A549 (cell line): ENCODE measurements around the gene TAF11L6. TPM values are rescaled to one million over a fixed set of nuclear protein-coding genes. Genes with fewer than 3 reads are reported as not detected.
"Not testable (repeated sequence)": the region's sequence is repeated elsewhere in the genome, so short reads cannot be mapped to it uniquely, and the experiment has no call there.

Source experiments
- ATAC-seq, 2 experiments: fragments of 200-7000 bp in 1 of 2; fragments of >200 bp in 1 of 2; cut with Nextera tagmentation in 1 of 2; cut with Tn5 transposase in 1 of 2; 3 replicates each; pipeline versions ENCODE4 v1.8.0 to v1.9.1; 2018 to 2020; ENCODE audit warnings: mild to moderate bottlenecking in 1 of 2, moderate library complexity in 1 of 2
- CTCF ChIA-PET: fragments of 300-600 bp; sonication (Branson Sonifier 250); formaldehyde crosslinking; extraction: SDS; loops from one replicate; lab custom pipeline; 2021; ENCODE audit warnings: antibody characterized with exemption, inconsistent platforms; lab: Yijun Ruan, JAX
- POLR2A ChIA-PET: fragments of 350-600 bp; formaldehyde crosslinking; extraction: SDS; loops from one replicate; lab custom pipeline; 2021; ENCODE audit warnings: antibody characterized with exemption, inconsistent platforms; lab: Yijun Ruan, JAX
- DNase-seq, 2 experiments: peaks; one replicate each; pipeline versions ENCODE4 v3.0.0 to v3.0.0-alpha.2; 2011 to 2016; ENCODE audit warnings: low read depth in 1 of 2, low spot score in 1 of 2
- FAIRE-seq: peaks from 2 replicates; lab custom pipeline; 2011; peaks lifted over from hg19 to GRCh38; lab: Jason Lieb, UNC
- H3K27ac ChIP-seq, 2 experiments: fragments of >200 bp; sonication (Bioruptor Twin); formaldehyde crosslinking; 3 replicates each; pipeline ENCODE4 v1.5.1; 2016 to 2017
- H3K4me1 ChIP-seq: fragments of >200 bp; sonication (Bioruptor Twin); formaldehyde crosslinking; 3 replicates; pipeline ENCODE4 v1.6.1; 2016
- H3K4me2 ChIP-seq: fragments of >200 bp; sonication (Bioruptor Twin); formaldehyde crosslinking; 3 replicates; pipeline ENCODE4 v1.6.1; 2016
- H3K4me3 ChIP-seq: fragments of >200 bp; sonication (Bioruptor Twin); formaldehyde crosslinking; 3 replicates; pipeline ENCODE4 v1.5.1; 2016
- H3K9me3 ChIP-seq: fragments of >200 bp; sonication (Bioruptor Twin); formaldehyde crosslinking; 3 replicates; pipeline ENCODE4 v1.6.1; 2016
- CBX2 ChIP-seq: fragments of 200-600 bp; sonication (generic); IDR thresholded peaks from 2 replicates; pipeline ENCODE4 v1.6.1; 2016; ENCODE audit warnings: low read depth, mild to moderate bottlenecking, borderline replicate concordance
- CEBPB ChIP-seq, 2 experiments: fragments of >200 bp in 1 of 2; sonication (Bioruptor Twin) in 1 of 2; formaldehyde crosslinking in 1 of 2; IDR thresholded peaks; 2 replicates each; pipeline ENCODE4 v1.6.1; 2012 to 2016
- EHF ChIP-seq: fragments of 250-450 bp; sonication (Bioruptor Pico); IDR thresholded peaks from 2 replicates; pipeline ENCODE4 v1.5.0; 2020; ENCODE audit warnings: mild to moderate bottlenecking
- EHMT2 ChIP-seq: fragments of 200-600 bp; sonication (generic); IDR thresholded peaks from 2 replicates; pipeline ENCODE4 v1.6.1; 2016; ENCODE audit warnings: antibody characterized with exemption, low read depth, mild to moderate bottlenecking, moderate library complexity
- ESRRA ChIP-seq: fragments of 150-350 bp; IDR thresholded peaks from 2 replicates; pipeline ENCODE4 v1.6.1; 2014; ENCODE audit warnings: mild to moderate bottlenecking, low read length, borderline replicate concordance
- HOXA7 ChIP-seq: fragments of 250-450 bp; sonication (Bioruptor Pico); IDR thresholded peaks from 2 replicates; pipeline ENCODE4 v1.5.0; 2020; ENCODE audit warnings: mild to moderate bottlenecking, moderate library complexity
- JUN ChIP-seq, 2 experiments: fragments of >200 bp; sonication (Bioruptor Twin); formaldehyde crosslinking; IDR thresholded peaks; 2 replicates in 1 of 2; 3 replicates in 1 of 2; pipeline ENCODE4 v1.6.1; 2016 to 2017
- KDM5A ChIP-seq: fragments of 200-600 bp; sonication (generic); IDR thresholded peaks from 2 replicates; pipeline ENCODE4 v1.6.1; 2016; ENCODE audit warnings: antibody characterized with exemption, mild to moderate bottlenecking
- NFE2L2 ChIP-seq: fragments of 150-350 bp; conservative IDR thresholded peaks from 2 replicates; pipeline ENCODE4 v1.6.1; 2014; ENCODE audit warnings: low read length
- NPAS2 ChIP-seq: fragments of 250-450 bp; sonication (Bioruptor Pico); IDR thresholded peaks from 2 replicates; pipeline ENCODE4 v1.8.0; 2022; ENCODE audit warnings: mild to moderate bottlenecking, moderate library complexity, borderline replicate concordance
- PBX3 ChIP-seq: IDR thresholded peaks from 2 replicates; pipeline ENCODE4 v1.6.1; 2012
- PHF8 ChIP-seq: fragments of 200-600 bp; sonication (generic); IDR thresholded peaks from 2 replicates; pipeline ENCODE4 v1.6.1; 2016; ENCODE audit warnings: low read depth, mild to moderate bottlenecking, antibody characterized with exemption, moderate library complexity, borderline replicate concordance
- RARB ChIP-seq: fragments of 250-450 bp; sonication (Bioruptor Pico); IDR thresholded peaks from 2 replicates; pipeline ENCODE4 v1.8.0; 2021; ENCODE audit warnings: mild to moderate bottlenecking, moderate library complexity
- RNF2 ChIP-seq: fragments of 200-600 bp; sonication (generic); IDR thresholded peaks from 2 replicates; pipeline ENCODE4 v1.6.1; 2016; ENCODE audit warnings: low read depth, mild to moderate bottlenecking, antibody characterized with exemption, moderate library complexity, borderline replicate concordance
- SMC3 ChIP-seq: fragments of >200 bp; sonication (Bioruptor Twin); formaldehyde crosslinking; IDR thresholded peaks from 3 replicates; pipeline ENCODE4 v1.6.1; 2018; ENCODE audit warnings: inconsistent platforms
- ZNF302 ChIP-seq: fragments of 250-450 bp; sonication (Bioruptor Pico); IDR thresholded peaks from 2 replicates; pipeline ENCODE4 v1.9.0; 2021; ENCODE audit warnings: inconsistent platforms, mild to moderate bottlenecking, moderate library complexity
- WGBS: methylation state at CpG from one replicate; pipeline ENCODE4 v1.1.6; 2017; ENCODE audit errors: missing lambda C conversion rate; 5-methylcytosine and 5-hydroxymethylcytosine counted together
- polyA minus RNA-seq: library from RNA; depleted of rRNA, polyadenylated mRNA; stranded (reverse); fragments of >200 nt; gene quantifications from 2 replicates; pipeline ENCODE4 v1.2.3, GENCODE V29; 2011; rRNA and poly(A)+ RNA removed
- polyA plus RNA-seq, 4 experiments: library from polyadenylated mRNA; depleted of rRNA in 3 of 4; stranded (reverse); fragments of >200 nt; fragmentation: RNase III in 1 of 4; extraction: RNeasy Plus Mini Kit Qiagen cat#74134 plus additional on column Dnase treatment in 1 of 4; gene quantifications; 2 replicates in 3 of 4; 3 replicates in 1 of 4; pipeline ENCODE4 v1.2.3, GENCODE V29; 2011 to 2017
- TF ChIP-seq, protein P1 (sequence below): fragments of 150-350 bp; IDR thresholded peaks from 2 replicates; pipeline ENCODE4 v1.6.1; 2014; ENCODE audit warnings: low read depth, mild to moderate bottlenecking, low read length
- TF ChIP-seq, protein P2 (sequence below): fragments of 250-450 bp; sonication (Bioruptor Pico); IDR thresholded peaks from 2 replicates; pipeline ENCODE4 v1.5.0; 2020; ENCODE audit warnings: low read depth, mild to moderate bottlenecking, moderate library complexity
- TF ChIP-seq, protein P3 (sequence below): fragments of >200 bp; sonication (Bioruptor Twin); formaldehyde crosslinking; IDR thresholded peaks from 3 replicates; pipeline ENCODE4 v1.6.1; 2016
- TF ChIP-seq, protein P4 (sequence below): fragments of >200 bp; sonication (Bioruptor Twin); formaldehyde crosslinking; IDR thresholded peaks from 2 replicates; pipeline ENCODE4 v1.6.1; 2016

TAF11L6 gene
- polyA plus RNA-seq (2011; rRNA removed) = not detected in 2 replicates
- polyA plus RNA-seq (2012; cell fraction: cytosol; rRNA removed) = not detected in 2 replicates
- not detected in 2 replicates for polyA plus RNA-seq (2012; cell fraction: nucleus; rRNA removed)
- polyA plus RNA-seq (2017; fragmentation: RNase III; extraction: RNeasy Plus Mini Kit Qiagen cat#74134 plus additional on column Dnase treatment) = not detected in 3 replicates
- polyA minus RNA-seq = not detected in 2 replicates

DNA sequence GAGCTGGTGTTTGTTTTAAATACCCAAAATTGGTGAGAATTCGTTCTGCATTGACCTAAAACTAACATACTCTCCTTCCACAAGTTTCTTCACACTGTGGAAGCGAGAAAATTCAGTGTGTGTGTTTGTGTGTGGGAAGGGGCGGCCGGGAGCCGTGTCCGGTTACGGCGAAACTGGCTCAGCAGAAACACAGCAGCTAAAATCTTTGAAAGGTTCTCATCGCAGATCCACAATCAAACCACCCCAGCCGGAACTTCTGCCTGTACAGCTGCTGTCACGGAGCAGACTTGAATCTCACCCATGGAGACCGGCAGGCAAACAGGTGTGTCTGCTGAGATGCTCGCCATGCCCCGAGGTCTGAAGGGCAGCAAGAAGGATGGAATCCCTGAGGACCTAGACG lies at the start of gene TAF11L6:
TSS of gene TAF11L6 (plus strand) at position 301 of the 400 bp plus-strand sequence.
- H3K4me1 ChIP-seq, ATAC-seq, FAIRE-seq, H3K27ac ChIP-seq, H3K4me3 ChIP-seq, CTCF ChIA-PET, H3K4me2 ChIP-seq, H3K9me3 ChIP-seq, POLR2A ChIA-PET, DNase-seq: not testable (repeated sequence)
- no CpG with 5 or more reads among the region's 15 CpGs for WGBS

GRCh38 chr5:17481378-17481777 lies 47.1 kb upstream of the TAF11L6 start:
- Histone ChIP-seq H3K4me1 (peaks cover 15% of the 10 kb centered on the region; the same call in 2 of the 3 replicates), H3K4me2 (no peak overlapping the region), H3K9me3 (no peaks in the 10 kb centered on the region), H3K27ac (peak overlapping the region in 1 of 2 experiments; percentile 39; a peak in 1 of 6 replicates), H3K4me3 (no peak overlapping the region)
- TF ChIP-seq ESRRA (no peak), JUN (IDR thresholded peaks at IDR 0.05) (no peak), PHF8 (no peak), RNF2 (no peak), EHMT2 (no peak), HOXA7 (CRISPR knock-in tag) (no peak)
- TF ChIP-seq, protein P1, sequence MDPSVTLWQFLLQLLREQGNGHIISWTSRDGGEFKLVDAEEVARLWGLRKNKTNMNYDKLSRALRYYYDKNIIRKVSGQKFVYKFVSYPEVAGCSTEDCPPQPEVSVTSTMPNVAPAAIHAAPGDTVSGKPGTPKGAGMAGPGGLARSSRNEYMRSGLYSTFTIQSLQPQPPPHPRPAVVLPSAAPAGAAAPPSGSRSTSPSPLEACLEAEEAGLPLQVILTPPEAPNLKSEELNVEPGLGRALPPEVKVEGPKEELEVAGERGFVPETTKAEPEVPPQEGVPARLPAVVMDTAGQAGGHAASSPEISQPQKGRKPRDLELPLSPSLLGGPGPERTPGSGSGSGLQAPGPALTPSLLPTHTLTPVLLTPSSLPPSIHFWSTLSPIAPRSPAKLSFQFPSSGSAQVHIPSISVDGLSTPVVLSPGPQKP = no peak
- TF ChIP-seq, protein P2, sequence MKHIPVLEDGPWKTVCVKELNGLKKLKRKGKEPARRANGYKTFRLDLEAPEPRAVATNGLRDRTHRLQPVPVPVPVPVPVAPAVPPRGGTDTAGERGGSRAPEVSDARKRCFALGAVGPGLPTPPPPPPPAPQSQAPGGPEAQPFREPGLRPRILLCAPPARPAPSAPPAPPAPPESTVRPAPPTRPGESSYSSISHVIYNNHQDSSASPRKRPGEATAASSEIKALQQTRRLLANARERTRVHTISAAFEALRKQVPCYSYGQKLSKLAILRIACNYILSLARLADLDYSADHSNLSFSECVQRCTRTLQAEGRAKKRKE = no peak
- CTCF ChIA-PET = interaction anchor here (0.6 to 0.8 kb wide), 2 partner anchors 12 to 265 kb away, joined by 3 to 5 read pairs; no protein-coding TSS in a partner anchor
- POLR2A ChIA-PET = no interaction called here
- FAIRE-seq (no peak), DNase-seq (no peak), ATAC-seq (peak in 1 of 2 experiments; percentile 40; a peak in 1 of 6 replicates)
- 89% methylated on average over 4 of the region's 4 CpGs for WGBS

DNA sequence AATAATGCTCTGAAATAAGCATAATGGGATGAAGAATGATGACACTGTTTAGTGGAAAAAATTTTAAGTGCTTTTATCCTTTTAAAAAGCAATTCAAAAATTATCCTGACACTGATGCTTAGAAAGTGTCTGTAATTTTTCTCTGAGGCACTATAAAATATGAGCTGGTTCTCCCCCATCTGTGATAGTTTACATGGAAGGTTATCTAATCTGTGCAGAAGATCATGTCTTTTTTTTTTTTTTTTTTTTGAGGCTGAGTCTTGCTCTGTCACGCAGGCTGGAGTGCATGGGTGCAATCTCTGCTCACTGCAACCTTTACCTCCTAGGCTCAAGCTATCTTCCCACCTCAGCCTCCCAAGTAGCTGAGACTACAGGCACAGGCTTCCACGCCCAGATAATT lies 45.7 kb upstream of the TAF11L6 start:
- 76% methylated on average over 2 of the region's 2 CpGs for WGBS
- TF ChIP-seq CEBPB (IDR thresholded peaks at IDR 0.05) = no peak
- TF ChIP-seq, protein P3, sequence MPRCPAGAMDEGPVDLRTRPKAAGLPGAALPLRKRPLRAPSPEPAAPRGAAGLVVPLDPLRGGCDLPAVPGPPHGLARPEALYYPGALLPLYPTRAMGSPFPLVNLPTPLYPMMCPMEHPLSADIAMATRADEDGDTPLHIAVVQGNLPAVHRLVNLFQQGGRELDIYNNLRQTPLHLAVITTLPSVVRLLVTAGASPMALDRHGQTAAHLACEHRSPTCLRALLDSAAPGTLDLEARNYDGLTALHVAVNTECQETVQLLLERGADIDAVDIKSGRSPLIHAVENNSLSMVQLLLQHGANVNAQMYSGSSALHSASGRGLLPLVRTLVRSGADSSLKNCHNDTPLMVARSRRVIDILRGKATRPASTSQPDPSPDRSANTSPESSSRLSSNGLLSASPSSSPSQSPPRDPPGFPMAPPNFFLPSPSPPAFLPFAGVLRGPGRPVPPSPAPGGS = no peak
- TF ChIP-seq, protein P4, sequence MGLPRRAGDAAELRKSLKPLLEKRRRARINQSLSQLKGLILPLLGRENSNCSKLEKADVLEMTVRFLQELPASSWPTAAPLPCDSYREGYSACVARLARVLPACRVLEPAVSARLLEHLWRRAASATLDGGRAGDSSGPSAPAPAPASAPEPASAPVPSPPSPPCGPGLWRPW = no peak
- no peak for TF ChIP-seq NPAS2 (CRISPR knock-in tag)
- TF ChIP-seq EHF (CRISPR knock-in tag) = no peak
- TF ChIP-seq PHF8 = no peak
- TF ChIP-seq NFE2L2 = no peak
- no peak for TF ChIP-seq KDM5A
- no peak for TF ChIP-seq HOXA7 (CRISPR knock-in tag)
- TF ChIP-seq RNF2 = no peak
- TF ChIP-seq ZNF302 (CRISPR knock-in tag) = no peak
- no peak for TF ChIP-seq CBX2
- no peak for TF ChIP-seq PBX3
- no peak for TF ChIP-seq RARB
- no peak for TF ChIP-seq SMC3
- ChIA-PET POLR2A (no interaction called here), CTCF (no interaction called here)
- Histone ChIP-seq H3K4me2 (no peak overlapping the region), H3K4me3 (no peak overlapping the region), H3K4me1 (peaks cover 25% of the 10 kb centered on the region), H3K27ac (no peak overlapping the region), H3K9me3 (no peaks in the 10 kb centered on the region)
- DNase-seq (no peak), FAIRE-seq (no peak), ATAC-seq (no peak)

- CTCF ChIA-PET = interaction anchor here (1.4 kb wide), 1 partner anchor 13 kb away, joined by 4 read pairs; no protein-coding TSS in a partner anchor
These were observed 41.9 kb upstream of the TAF11L6 start for GRCh38 chr5:17486464-17487173.

More at GRCh38 chr5:17486464-17487173, 41.9 kb upstream of the TAF11L6 start:
- Histone ChIP-seq H3K27ac (peak overlapping the region in 1 of 2 experiments; percentile 14; a peak in 2 of 6 replicates), H3K4me2 (peak overlapping the region; percentile 18; the same call in 1 of the 3 replicates), H3K4me1 (peaks cover 19% of the 10 kb centered on the region)
- H3K9me3 ChIP-seq, ATAC-seq, H3K4me3 ChIP-seq, FAIRE-seq, POLR2A ChIA-PET, DNase-seq: not testable (repeated sequence)
- WGBS = 88% methylated on average over 10 of the region's 10 CpGs
